Measurements from ENCODE around the gene ZNF558. TPM values are rescaled to one million over a fixed set of nuclear protein-coding genes. Genes with fewer than 3 reads are reported as not detected.

ZNF558 gene
- total and polyA plus RNA-seq, 2 experiments from 2014 or later, result 3.5 to 5.7 TPM

DNA sequence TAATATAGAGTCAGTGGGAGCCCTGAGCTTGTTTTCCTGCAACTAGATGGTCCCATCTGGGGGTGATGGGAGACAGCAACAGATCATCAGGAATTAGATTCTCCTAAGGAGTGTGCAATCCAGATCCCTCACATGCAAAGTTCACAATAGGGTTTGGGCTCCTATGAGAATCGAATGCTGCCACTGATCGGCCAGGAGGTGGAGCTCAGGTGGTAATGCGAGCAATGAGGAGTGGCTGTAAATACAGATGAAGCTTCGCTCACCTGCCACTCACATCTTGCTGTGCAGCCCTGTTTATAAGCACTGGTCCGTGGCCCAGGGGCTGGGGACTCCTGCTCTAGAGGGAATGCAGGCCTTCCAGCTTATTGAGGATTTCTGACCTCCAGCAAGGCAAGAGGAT, 5.7 kb downstream of the ZNF558 start (continued):
- no peak for TF ChIP-seq ZNF114 (CRISPR knock-in tag; IDR thresholded peaks at IDR 0.05)
- no peak for TF ChIP-seq ETS1 (IDR thresholded peaks at IDR 0.05)
- TF ChIP-seq NANOG (IDR thresholded peaks at IDR 0.05; ENCODE audit: borderline replicate concordance), result no peak
- no peak for TF ChIP-seq POLR2AphosphoS5 (IDR thresholded peaks at IDR 0.05; ENCODE audit: low read depth)

DNA sequence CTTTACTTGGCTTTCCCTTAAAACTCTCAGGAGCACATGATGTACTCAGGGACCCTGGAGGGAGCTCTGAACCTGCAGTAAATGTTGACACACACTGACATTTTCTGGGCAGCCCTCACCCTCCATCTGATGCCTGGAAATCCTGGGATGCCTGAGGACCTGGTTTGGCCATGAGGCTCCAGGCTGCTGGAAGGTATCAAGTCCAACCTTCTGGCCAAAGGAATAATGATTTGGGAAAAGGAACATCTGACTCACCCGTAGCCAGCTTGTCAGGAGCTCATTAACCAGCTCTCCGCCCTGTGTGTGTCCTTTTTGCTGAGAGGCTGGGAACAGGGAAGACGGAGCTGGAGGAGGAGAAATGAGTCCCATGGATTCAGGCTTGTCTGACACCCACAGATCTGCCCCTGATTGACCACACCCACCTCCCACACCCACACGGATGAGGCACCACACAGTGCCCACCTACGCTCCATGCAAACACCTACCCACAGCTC, 10.3 kb downstream of the ZNF558 start:
- no peaks in the 10 kb centered on the region for H3K79me2 ChIP-seq (replicated peaks; ENCODE audit: insufficient read depth)
- H3K9me2 ChIP-seq (ENCODE audit: insufficient read depth), result no peaks in the 10 kb centered on the region
- no peaks in the 10 kb centered on the region for H3K27me3 ChIP-seq (ENCODE audit: insufficient read depth)
- no peaks in the 10 kb centered on the region for H3K4me1 ChIP-seq (ENCODE audit: insufficient read depth)
- H3K9me3 Mint-ChIP-seq, result peaks cover 96% of the 10 kb centered on the region
- no peaks in the 10 kb centered on the region for H3K4me1 Mint-ChIP-seq
- H3K36me3 ChIP-seq (ENCODE audit: insufficient read depth), result peaks cover 8% of the 10 kb centered on the region; the same call in 1 of the 2 replicates
- H3K4me3 ChIP-seq, result no peak overlapping the region
- no peak for ATAC-seq
- H3K27ac ChIP-seq (ENCODE audit: low read depth), result no peak overlapping the region
- H3K4me2 ChIP-seq, result no peak overlapping the region
- peaks cover 12% of the 10 kb centered on the region for H3K27me3 Mint-ChIP-seq (ENCODE audit: insufficient read depth, low read depth, poor library complexity)
- no peak overlapping the region for H3K27ac Mint-ChIP-seq
- H2AFZ ChIP-seq, result no peak overlapping the region
- no peak overlapping the region for H3K4me3 Mint-ChIP-seq
- peaks cover 52% of the 10 kb centered on the region for H3K36me3 Mint-ChIP-seq (ENCODE audit: low read depth)
- no peaks in the 10 kb centered on the region for H3F3A ChIP-seq (replicated peaks; ENCODE audit: low read depth)
- no peak for DNase-seq (ENCODE audit: low spot score)
- TF ChIP-seq EZH2 (IDR thresholded peaks at IDR 0.05; ENCODE audit: low read depth, unreplicated experiment) (no peak), JUNB (IDR thresholded peaks at IDR 0.05; ENCODE audit: unreplicated experiment) (no peak), STAT1 (IDR thresholded peaks at IDR 0.05; ENCODE audit: unreplicated experiment) (no peak), EZH2phosphoT487 (IDR thresholded peaks at IDR 0.05; ENCODE audit: unreplicated experiment) (no peak), ETS1 (IDR thresholded peaks at IDR 0.05) (no peak)
- H4K20me1 ChIP-seq (replicated peaks; ENCODE audit: insufficient read depth), result no peaks in the 10 kb centered on the region

- H3K36me3 Mint-ChIP-seq (ENCODE audit: low read depth), result peaks cover 47% of the 10 kb centered on the region
- ATAC-seq (no peak), DNase-seq (ENCODE audit: low spot score) (no peak)
- H4K20me1 ChIP-seq (replicated peaks; ENCODE audit: insufficient read depth), result no peaks in the 10 kb centered on the region
- H2AFZ ChIP-seq, result no peak overlapping the region
- no peak overlapping the region for H3K27ac Mint-ChIP-seq
- no peak overlapping the region for H3K4me3 ChIP-seq
- no peaks in the 10 kb centered on the region for H3K4me1 Mint-ChIP-seq
- no peak overlapping the region for H3K4me3 Mint-ChIP-seq
- TF ChIP-seq NANOG (IDR thresholded peaks at IDR 0.05; ENCODE audit: borderline replicate concordance), result no peak
- no peak for TF ChIP-seq ZNF462 (CRISPR knock-in tag; IDR thresholded peaks at IDR 0.05)
- TF ChIP-seq ETS1 (IDR thresholded peaks at IDR 0.05), result no peak
- no peak for TF ChIP-seq EZH2phosphoT487 (IDR thresholded peaks at IDR 0.05; ENCODE audit: unreplicated experiment)
- TF ChIP-seq CREB1 (CRISPR knock-in tag; IDR thresholded peaks at IDR 0.05; ENCODE audit: low read depth), result no peak
- no peak for TF ChIP-seq STAT1 (IDR thresholded peaks at IDR 0.05; ENCODE audit: unreplicated experiment)
- no peak for TF ChIP-seq EZH2 (IDR thresholded peaks at IDR 0.05; ENCODE audit: low read depth, unreplicated experiment)
- no peak for TF ChIP-seq ZNF114 (CRISPR knock-in tag; IDR thresholded peaks at IDR 0.05)
- H3K27me3 Mint-ChIP-seq (ENCODE audit: insufficient read depth, low read depth, poor library complexity), result peaks cover 12% of the 10 kb centered on the region
- H3K27ac ChIP-seq (ENCODE audit: low read depth), result no peak overlapping the region
- no peak overlapping the region for H3K4me2 ChIP-seq
- H3K79me2 ChIP-seq (replicated peaks; ENCODE audit: insufficient read depth), result no peaks in the 10 kb centered on the region
- no peaks in the 10 kb centered on the region for H3K9me2 ChIP-seq (ENCODE audit: insufficient read depth)
- peaks cover 8% of the 10 kb centered on the region; the same call in 1 of the 2 replicates for H3K36me3 ChIP-seq (ENCODE audit: insufficient read depth)
- no peaks in the 10 kb centered on the region for H3K4me1 ChIP-seq (ENCODE audit: insufficient read depth)
- H3K27me3 ChIP-seq (ENCODE audit: insufficient read depth), result no peaks in the 10 kb centered on the region
- no peaks in the 10 kb centered on the region for H3F3A ChIP-seq (replicated peaks; ENCODE audit: low read depth)
- peaks cover 97% of the 10 kb centered on the region for H3K9me3 Mint-ChIP-seq
Measured at GRCh38 chr19:8820234-8820633, 11.9 kb downstream of the ZNF558 start.

Data from GM23338 (cell line).